Neural cell (in vitro differentiated cells): ENCODE data around the gene MYBBP1A.

ENCODE experiments used
- POLR2AphosphoS5 ChIP-seq: IDR thresholded peaks from 2 replicates; pipeline ENCODE4 v1.6.1; 2012
- TAF1 ChIP-seq: IDR thresholded peaks from 2 replicates; pipeline ENCODE4 v1.6.1; 2012; ENCODE audit warnings: low read depth
- TF ChIP-seq, protein P1 (sequence below): fragments of 450-650 bp; IDR thresholded peaks from 2 replicates; pipeline ENCODE4 v1.5.1; 2014; ENCODE audit warnings: antibody characterized with exemption, mild to moderate bottlenecking, moderate library complexity; ENCODE audit not compliant: poor library complexity, severe bottlenecking

- TF ChIP-seq, protein P1, sequence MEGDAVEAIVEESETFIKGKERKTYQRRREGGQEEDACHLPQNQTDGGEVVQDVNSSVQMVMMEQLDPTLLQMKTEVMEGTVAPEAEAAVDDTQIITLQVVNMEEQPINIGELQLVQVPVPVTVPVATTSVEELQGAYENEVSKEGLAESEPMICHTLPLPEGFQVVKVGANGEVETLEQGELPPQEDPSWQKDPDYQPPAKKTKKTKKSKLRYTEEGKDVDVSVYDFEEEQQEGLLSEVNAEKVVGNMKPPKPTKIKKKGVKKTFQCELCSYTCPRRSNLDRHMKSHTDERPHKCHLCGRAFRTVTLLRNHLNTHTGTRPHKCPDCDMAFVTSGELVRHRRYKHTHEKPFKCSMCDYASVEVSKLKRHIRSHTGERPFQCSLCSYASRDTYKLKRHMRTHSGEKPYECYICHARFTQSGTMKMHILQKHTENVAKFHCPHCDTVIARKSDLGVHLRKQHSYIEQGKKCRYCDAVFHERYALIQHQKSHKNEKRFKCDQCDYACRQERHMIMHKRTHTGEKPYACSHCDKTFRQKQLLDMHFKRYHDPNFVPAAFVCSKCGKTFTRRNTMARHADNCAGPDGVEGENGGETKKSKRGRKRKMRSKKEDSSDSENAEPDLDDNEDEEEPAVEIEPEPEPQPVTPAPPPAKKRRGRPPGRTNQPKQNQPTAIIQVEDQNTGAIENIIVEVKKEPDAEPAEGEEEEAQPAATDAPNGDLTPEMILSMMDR: no peak
- TF ChIP-seq POLR2AphosphoS5 (no peak), TAF1 (no peak)
Observed at GRCh38 chr17:4503283-4504025, 51.7 kb downstream of the MYBBP1A start.
